ENCODE results near the gene PTP4A2.
"Not testable (repeated sequence)": the region's sequence is repeated elsewhere in the genome, so short reads cannot be mapped to it uniquely, and the experiment has no call there.

The PTP4A2 gene

GRCh38 chr1:31951276-31951675, 13.1 kb upstream of the PTP4A2 start:
- DNase-seq (ENCODE audit: low read depth in 2 of 3, low spot score in 2 of 3) = no peak

- no peak for DNase-seq (ENCODE audit: low read depth in 2 of 3, low spot score in 2 of 3)
These were observed 11.7 kb upstream of the PTP4A2 start for GRCh38 chr1:31949862-31950261.

- DNase-seq (ENCODE audit: low read depth in 2 of 3, low spot score in 2 of 3) = not testable (repeated sequence)
These were observed 7.5 kb upstream of the PTP4A2 start for GRCh38 chr1:31945677-31946076.

- no peak for DNase-seq (ENCODE audit: low read depth in 2 of 3, low spot score in 2 of 3)
These were observed 6.3 kb upstream of the PTP4A2 start for GRCh38 chr1:31944205-31945089.

- no peak for DNase-seq (ENCODE audit: low read depth in 2 of 3, low spot score in 2 of 3)
These were observed 5.5 kb upstream of the PTP4A2 start for GRCh38 chr1:31943546-31944184.

GRCh38 chr1:31942061-31942460, 3.9 kb upstream of the PTP4A2 start:
- not testable (repeated sequence) for DNase-seq (ENCODE audit: low read depth in 2 of 3, low spot score in 2 of 3)

GRCh38 chr1:31939484-31940329, 1.5 kb upstream of the PTP4A2 start:
- DNase-seq (ENCODE audit: low read depth in 2 of 3, low spot score in 2 of 3) = peak; percentile 56 to 70 (median 57)

GRCh38 chr1:31937300-31938183, 626 bp downstream of the PTP4A2 start:
- DNase-seq (ENCODE audit: low read depth in 2 of 3, low spot score in 2 of 3) = peak in 1 of 3 experiments; percentile 58

- no peak for DNase-seq (ENCODE audit: low read depth in 2 of 3, low spot score in 2 of 3)
These were observed 1.2 kb downstream of the PTP4A2 start for GRCh38 chr1:31936981-31937299.

- no peak for DNase-seq (ENCODE audit: low read depth in 2 of 3, low spot score in 2 of 3)
These were observed 1.7 kb downstream of the PTP4A2 start for GRCh38 chr1:31936278-31936980.

GRCh38 chr1:31934706-31935629, 3.2 kb downstream of the PTP4A2 start:
- DNase-seq (ENCODE audit: low read depth in 2 of 3, low spot score in 2 of 3) = no peak

GRCh38 chr1:31932491-31933316, 5.5 kb downstream of the PTP4A2 start:
- no peak for DNase-seq (ENCODE audit: low read depth in 2 of 3, low spot score in 2 of 3)

- DNase-seq (ENCODE audit: low read depth in 2 of 3, low spot score in 2 of 3) = no peak
These were observed 6.5 kb downstream of the PTP4A2 start for GRCh38 chr1:31931593-31932225.

GRCh38 chr1:31930836-31931592, 7.2 kb downstream of the PTP4A2 start:
- no peak for DNase-seq (ENCODE audit: low read depth in 2 of 3, low spot score in 2 of 3)

GRCh38 chr1:31927661-31927980, 10.5 kb downstream of the PTP4A2 start:
- DNase-seq (ENCODE audit: low read depth in 2 of 3, low spot score in 2 of 3) = no peak

GRCh38 chr1:31926853-31927660, 11.1 kb downstream of the PTP4A2 start:
- DNase-seq (ENCODE audit: low read depth in 2 of 3, low spot score in 2 of 3) = no peak
